CD4-positive, alpha-beta T cell treated with Interleukin-6 at 100 ng/mL for 8 hours (primary cell): ENCODE measurements around the gene LRFN2.

Experiments
- DNase-seq: peaks from one replicate; pipeline ENCODE4 v3.0.0-alpha.2; 2020; ENCODE audit warnings: mixed read lengths, low spot score

Gene LRFN2

DNA sequence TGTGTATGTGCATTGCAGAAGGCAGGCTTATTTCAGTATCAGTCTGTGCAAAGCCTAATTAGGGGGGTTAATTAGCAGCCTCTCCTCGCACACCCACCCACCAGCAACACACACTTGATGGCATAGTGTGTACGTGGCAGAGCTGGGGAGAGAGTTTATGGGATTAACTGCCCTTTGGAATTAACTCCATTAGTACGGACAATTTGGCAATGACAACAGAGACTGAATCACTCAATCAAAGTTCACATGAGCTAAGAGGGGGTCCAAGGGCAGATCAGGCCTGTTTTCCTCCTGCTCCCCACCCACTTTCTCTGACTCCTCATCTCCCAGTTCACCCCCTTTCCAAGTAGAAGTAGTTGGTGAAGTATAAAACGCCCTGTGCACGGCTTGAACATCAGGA is 69.5 kb downstream of the LRFN2 start:
- DNase-seq = no peak

DNA sequence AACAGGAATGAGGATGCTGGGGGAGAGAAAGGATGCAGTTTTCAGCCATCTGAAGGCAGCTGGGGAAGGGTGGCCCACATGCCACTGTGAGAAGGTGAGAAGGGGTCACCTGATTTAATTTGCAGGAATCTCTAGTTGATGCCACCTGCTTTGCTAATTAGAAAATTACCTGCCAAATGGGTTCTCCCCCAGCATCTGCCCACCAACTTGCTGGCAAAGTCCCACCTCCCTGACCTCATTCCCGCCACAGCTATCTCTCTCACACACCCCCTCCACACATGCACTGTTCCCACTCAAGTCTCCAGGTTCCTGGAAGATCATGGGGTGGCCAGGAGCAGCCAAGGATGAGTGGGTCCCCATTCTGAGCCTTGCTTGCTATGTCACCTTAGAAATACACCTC is 70.7 kb downstream of the LRFN2 start:
- no peak for DNase-seq

GRCh38 chr6:40512340-40512739 is 74.8 kb downstream of the LRFN2 start:
- no peak for DNase-seq

DNA sequence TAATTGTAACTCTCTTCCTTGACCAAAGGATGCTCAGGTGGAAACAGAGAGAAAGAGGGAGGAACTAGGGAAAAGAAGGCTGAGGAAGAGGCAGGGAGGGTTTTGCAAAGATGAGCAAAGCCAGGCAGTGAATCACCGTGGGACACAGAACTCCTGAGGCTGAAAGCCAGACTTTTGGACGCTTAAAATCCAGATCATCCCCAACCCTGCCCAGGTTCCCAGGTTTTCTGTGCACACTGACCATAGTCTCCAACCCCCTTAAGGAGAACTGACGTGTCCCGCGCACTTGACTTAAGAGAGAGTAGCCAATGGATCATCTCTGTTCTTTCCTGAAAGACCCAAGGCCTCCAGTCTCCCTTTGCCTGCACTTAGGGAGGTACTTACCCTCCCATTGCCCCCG is 75.3 kb downstream of the LRFN2 start:
- no peak for DNase-seq

GRCh38 chr6:40510442-40510841 is 76.7 kb downstream of the LRFN2 start:
- no peak for DNase-seq

DNA sequence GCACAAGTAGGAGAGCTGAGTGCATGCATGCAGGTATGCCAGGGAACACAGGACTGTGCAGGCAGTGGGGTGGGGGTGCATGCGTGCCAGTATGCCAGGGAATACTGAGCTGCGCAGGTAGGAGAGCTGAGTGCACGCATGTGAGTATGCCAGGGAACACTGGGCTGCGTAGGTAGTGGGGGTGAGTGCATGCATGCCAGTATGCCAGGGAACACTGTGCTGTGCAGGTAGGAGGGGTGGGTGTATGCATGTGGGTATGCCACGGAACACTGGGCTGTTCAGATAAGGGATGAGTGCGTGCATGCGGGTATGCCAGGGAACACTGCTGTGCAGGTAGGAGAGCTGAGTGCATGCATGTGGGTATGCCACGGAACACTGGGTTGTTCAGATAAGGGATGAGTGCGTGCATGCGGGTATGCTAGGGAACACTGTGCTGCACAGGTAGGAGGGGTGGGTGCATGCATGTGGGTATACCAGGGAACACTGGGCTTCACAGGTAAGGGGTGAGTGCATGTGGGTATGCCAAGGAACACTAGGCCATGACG is 77.4 kb downstream of the LRFN2 start:
- no peak for DNase-seq

DNA sequence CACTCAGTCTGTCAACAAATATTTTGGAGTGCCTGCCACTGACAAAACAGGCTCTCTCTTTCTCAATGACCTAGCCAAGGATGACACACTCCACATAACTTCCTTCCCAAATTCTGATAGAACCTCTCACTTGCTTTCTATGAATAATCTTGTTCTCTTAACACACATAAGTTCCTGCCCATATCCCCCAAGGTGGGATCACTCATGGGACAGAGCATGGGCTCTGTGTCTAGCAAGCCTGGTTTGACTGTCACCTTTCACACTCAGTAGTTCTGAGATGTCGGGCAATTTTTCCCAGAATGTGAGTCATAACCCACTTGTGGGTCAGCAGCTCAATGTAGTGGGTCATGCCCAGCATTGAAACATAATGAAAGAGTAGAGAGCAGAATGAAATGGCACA is 78.1 kb downstream of the LRFN2 start:
- no peak for DNase-seq

DNA sequence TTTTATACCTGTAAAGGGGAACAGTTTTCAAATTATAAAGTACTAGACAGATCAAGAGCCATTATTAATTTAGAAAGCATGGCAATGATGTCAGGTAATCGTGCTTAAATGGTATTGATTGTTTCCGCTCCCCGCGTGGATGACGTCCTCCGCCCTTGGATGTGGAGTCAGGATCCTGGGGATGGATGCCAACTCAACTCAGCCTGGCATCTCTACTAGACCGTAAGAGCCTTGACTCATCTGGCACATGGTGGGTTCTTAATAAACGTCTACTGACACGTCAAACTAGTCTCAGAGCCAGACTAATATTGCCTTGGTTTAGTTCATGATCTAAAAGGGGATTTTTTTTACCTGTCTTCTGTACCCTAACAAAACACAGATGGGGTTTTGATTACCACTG is 80.2 kb downstream of the LRFN2 start:
- no peak for DNase-seq

DNA sequence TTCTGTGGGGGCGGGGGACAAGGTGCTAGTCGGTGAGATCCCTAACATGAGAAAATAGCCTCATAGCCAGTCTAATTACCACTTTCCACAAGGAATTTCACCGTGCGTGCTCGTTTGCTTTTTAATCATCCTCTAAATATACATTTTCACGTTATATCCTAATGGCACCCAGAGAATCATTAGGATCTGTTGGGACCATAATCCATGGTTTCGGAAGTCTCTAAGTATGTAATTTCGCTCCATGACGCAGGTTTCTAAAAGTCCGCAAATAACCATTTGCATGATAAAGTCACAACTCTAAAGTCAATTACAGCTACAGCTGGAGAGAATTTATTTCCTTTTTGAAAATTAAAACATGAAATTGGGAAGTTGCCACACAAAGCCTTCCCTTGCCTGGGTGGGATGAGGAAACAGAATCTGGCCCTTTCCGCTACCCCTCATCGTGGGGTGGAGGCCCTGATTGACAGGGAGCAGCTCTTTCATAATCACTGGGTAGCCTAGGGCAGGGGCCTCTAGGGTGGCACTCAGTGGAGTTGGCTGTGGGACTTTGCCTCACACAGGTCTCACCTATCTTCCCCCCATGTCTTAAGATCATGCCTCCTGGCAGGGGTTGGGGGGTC is 81.9 kb downstream of the LRFN2 start:
- no peak for DNase-seq

DNA sequence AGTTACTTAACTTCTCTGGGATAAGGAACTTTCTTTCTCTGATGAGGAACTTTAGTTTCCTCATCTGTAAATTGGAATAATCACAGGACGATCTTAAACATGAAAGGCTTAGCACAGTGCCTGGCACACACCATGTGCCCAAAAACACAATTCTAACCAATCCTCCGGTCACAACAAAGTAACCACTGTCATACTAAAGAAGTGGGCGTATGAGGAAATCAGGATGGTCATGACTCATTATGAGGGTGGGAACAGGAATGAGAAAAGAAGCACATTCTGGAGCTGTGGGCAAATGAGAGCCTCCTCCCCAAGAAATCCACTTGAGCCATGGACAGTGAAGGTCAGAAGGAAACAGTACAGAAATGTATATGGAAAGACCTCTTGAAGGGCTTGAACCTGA is 82.9 kb downstream of the LRFN2 start:
- no peak for DNase-seq

GRCh38 chr6:40500227-40500626 is 86.9 kb downstream of the LRFN2 start:
- DNase-seq = no peak

GRCh38 chr6:40499215-40499614 is 87.9 kb downstream of the LRFN2 start:
- DNase-seq = no peak

DNA sequence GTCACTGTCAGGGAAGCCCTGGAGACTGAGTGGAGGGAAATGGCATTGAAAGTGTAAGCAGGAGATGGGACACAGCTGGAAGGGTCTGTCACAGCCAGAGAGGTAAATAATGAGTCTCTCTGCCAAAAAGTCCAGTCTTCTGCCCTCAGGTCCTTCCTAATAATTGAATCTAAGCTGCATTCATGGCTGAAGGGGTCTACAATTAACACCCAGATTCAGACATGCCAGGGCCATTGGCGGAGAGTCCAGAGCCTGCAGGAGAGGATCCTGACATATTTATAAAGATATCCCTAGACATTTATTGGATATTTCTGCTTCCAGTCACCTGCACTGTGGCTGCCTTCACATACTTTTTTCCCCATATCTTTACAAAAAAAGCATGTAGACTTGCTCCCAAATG is 89.0 kb downstream of the LRFN2 start:
- no peak for DNase-seq

GRCh38 chr6:40492187-40492586 is 95.0 kb downstream of the LRFN2 start:
- no peak for DNase-seq

DNA sequence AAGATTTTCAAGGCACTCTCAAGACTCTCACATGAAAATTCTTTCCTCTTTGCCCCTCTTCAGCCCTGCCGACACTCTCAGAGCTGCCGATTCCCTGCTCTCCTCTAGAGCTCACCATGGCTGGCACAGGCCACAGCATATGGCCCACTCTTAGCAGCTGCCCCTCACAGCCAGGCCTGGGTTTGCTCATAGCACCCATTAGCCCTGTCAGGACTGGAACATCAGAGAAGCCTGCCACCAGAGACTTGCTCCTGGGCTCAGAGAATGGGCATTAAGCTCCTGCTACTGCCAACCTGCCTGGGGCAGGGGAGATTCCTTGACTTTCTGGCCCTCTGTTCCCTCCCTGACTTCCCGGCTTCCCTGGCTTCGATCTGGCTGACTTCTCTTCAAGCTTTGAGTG is 96.7 kb downstream of the LRFN2 start:
- DNase-seq = no peak

GRCh38 chr6:40489798-40490197 is 97.4 kb downstream of the LRFN2 start:
- DNase-seq = no peak

- no peak for DNase-seq
Observed at GRCh38 chr6:40486576-40486975, 100.6 kb downstream of the LRFN2 start.

GRCh38 chr6:40485795-40486194 is 101.4 kb downstream of the LRFN2 start:
- DNase-seq = no peak

- DNase-seq = no peak
Observed at GRCh38 chr6:40485300-40485699, 101.9 kb downstream of the LRFN2 start.

DNA sequence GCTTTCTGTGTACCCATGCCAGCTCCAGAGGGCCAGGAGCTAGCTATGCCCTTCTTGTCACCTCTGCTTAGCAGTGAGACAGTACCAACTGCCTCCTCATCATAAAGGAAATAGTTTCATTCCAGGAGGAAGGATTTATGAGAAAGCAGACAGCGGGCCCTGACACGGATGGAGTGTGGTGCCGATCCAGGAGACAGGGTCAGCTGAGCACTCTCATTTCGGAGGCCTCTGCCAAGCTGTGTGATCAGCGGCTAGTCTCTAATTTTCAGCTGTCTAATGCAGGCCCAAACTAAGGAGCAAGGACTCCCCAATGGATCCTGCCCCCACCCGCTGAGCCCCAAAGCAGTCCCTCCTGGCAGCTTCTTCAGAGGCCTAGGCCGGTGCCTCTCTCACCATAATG is 103.1 kb downstream of the LRFN2 start:
- no peak for DNase-seq

- DNase-seq = no peak
Observed at GRCh38 chr6:40482532-40482931, 104.6 kb downstream of the LRFN2 start.

- DNase-seq = no peak
Observed at GRCh38 chr6:40480678-40481077, 106.5 kb downstream of the LRFN2 start.

DNA sequence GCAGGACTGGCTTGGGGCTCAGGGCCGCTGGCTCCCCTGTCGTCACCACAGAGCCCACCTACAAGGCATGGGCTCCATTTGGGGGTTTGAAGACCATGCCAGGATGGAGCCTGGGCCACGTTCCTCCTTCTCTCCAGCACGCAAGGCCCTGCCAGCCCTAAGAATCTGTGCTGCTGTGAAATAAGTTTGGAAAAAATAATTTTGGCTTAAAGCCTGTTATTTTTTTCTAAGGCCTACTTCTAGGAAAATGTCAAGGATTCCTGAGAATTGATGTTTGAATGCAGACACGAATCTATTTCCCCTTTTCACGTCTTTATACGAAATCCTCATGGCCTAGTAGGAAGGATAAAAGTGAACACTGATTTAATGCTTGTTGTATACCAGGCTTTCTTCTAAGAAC is 107.5 kb downstream of the LRFN2 start:
- no peak for DNase-seq
